Lower leg skin (tissue), 3 donors: ENCODE results near the gene METTL1.

Source experiments
- POLR2A ChIP-seq, 2 donors: fragments of 450-650 bp; IDR thresholded peaks; one replicate each; pipeline ENCODE4 v1.6.1; 2016 to 2017; ENCODE audit warnings: antibody characterized with exemption in 2 of 2, mild to moderate bottlenecking in 1 of 2, moderate library complexity in 1 of 2
- TF ChIP-seq, protein P1 (sequence below), 3 donors: fragments of 450-650 bp; IDR thresholded peaks; one replicate each; pipeline ENCODE4 v1.5.1; 2016; ENCODE audit warnings: antibody characterized with exemption in 3 of 3, mild to moderate bottlenecking in 3 of 3, moderate library complexity in 2 of 3

DNA sequence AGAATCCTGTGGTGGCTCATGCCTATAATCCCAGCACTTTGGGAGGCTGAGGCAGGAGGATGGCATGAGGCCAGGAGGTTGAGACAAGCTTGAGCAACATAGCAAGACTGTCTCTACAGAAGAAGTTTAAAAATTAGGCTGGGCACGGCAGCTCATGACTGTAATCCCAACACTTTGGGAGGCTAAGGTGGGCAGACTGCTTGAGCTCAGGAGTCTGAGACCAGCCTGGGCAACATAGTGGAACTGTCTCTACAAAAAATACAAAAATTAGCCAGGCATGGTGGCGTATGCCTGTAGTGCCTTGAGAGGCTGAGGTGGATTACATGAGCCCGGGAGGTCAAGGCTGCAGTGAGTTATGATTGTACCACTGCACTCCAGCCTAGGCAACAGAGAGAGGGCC lies 4.0 kb downstream of the METTL1 start:
- TF ChIP-seq, protein P1, sequence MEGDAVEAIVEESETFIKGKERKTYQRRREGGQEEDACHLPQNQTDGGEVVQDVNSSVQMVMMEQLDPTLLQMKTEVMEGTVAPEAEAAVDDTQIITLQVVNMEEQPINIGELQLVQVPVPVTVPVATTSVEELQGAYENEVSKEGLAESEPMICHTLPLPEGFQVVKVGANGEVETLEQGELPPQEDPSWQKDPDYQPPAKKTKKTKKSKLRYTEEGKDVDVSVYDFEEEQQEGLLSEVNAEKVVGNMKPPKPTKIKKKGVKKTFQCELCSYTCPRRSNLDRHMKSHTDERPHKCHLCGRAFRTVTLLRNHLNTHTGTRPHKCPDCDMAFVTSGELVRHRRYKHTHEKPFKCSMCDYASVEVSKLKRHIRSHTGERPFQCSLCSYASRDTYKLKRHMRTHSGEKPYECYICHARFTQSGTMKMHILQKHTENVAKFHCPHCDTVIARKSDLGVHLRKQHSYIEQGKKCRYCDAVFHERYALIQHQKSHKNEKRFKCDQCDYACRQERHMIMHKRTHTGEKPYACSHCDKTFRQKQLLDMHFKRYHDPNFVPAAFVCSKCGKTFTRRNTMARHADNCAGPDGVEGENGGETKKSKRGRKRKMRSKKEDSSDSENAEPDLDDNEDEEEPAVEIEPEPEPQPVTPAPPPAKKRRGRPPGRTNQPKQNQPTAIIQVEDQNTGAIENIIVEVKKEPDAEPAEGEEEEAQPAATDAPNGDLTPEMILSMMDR (IDR thresholded peaks at IDR 0.05), result no peak
- no peak for TF ChIP-seq POLR2A (IDR thresholded peaks at IDR 0.05)
